Measurements from ENCODE around the gene KANSL1.

- TF ChIP-seq FOXM1 (IDR thresholded peaks at IDR 0.05; ENCODE audit: low read depth) (no peak), CTCF (IDR thresholded peaks at IDR 0.05) (no peak), REST (IDR thresholded peaks at IDR 0.05; ENCODE audit: low read depth, low read length) (no peak), RCOR1 (IDR thresholded peaks at IDR 0.05; ENCODE audit: low read length) (no peak), RAD21 (IDR thresholded peaks at IDR 0.05; ENCODE audit: low read length) (no peak)
Measured at GRCh38 chr17:46195939-46196716, 2.9 kb upstream of the KANSL1 start.
